Muscle layer of duodenum (tissue), 2 donors: ENCODE results near the gene SCAI.
"Not testable (repeated sequence)": the region's sequence is repeated elsewhere in the genome, so short reads cannot be mapped to it uniquely, and the experiment has no call there.

ENCODE experiments used
- H3K27ac ChIP-seq: one replicate; pipeline ENCODE4 v1.7.0; 2013; ENCODE audit warnings: mild to moderate bottlenecking, low read length
- H3K27me3 ChIP-seq: one replicate; pipeline ENCODE4 v1.7.0; 2013; ENCODE audit warnings: low read depth, mild to moderate bottlenecking, control low read depth, low read length
- H3K36me3 ChIP-seq, 2 donors: one replicate each; pipeline ENCODE4 v1.7.0; 2013; ENCODE audit warnings: low read length in 2 of 2, control low read depth in 1 of 2, mild to moderate bottlenecking in 1 of 2; ENCODE audit not compliant: insufficient read depth in 2 of 2, control insufficient read depth in 1 of 2
- H3K4me1 ChIP-seq, 2 donors: one replicate each; pipeline ENCODE4 v1.7.0; 2013; ENCODE audit warnings: low read length in 2 of 2, mild to moderate bottlenecking in 2 of 2, control low read depth in 1 of 2, moderate library complexity in 1 of 2; ENCODE audit not compliant: insufficient read depth in 2 of 2, control insufficient read depth in 1 of 2
- H3K4me3 ChIP-seq, 2 donors: one replicate each; pipeline ENCODE4 v1.7.0; 2013; ENCODE audit warnings: low read length in 2 of 2, low read depth in 1 of 2, mild to moderate bottlenecking in 1 of 2
- H3K9me3 ChIP-seq, 2 donors: one replicate each; pipeline ENCODE4 v1.7.0; 2013; ENCODE audit warnings: low read length in 2 of 2, control low read depth in 1 of 2, mild to moderate bottlenecking in 1 of 2; ENCODE audit not compliant: control insufficient read depth in 1 of 2
- donor health status: healthy.

Gene SCAI

DNA sequence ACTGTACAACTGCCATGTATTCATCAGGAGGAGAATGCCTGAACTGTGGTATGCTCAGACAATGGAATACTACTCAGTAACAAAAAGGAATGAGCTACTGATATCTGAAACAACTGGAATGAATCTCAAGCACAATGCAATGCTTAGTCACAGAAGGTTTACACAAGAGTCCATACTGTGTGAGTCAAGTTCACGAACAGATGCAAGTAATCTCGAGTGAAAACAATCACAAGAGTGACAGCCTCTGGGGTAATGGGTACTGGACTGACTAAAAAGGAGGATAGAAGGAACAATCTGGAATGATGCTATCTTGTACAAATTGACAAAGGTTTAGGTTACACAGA lies 182.9 kb downstream of the SCAI start:
- Histone ChIP-seq H3K36me3 (no peaks in the 10 kb centered on the region), H3K4me3 (no peak overlapping the region), H3K27me3 (no peaks in the 10 kb centered on the region), H3K27ac (no peak overlapping the region), H3K9me3 (no peaks in the 10 kb centered on the region), H3K4me1 (no peaks in the 10 kb centered on the region)

DNA sequence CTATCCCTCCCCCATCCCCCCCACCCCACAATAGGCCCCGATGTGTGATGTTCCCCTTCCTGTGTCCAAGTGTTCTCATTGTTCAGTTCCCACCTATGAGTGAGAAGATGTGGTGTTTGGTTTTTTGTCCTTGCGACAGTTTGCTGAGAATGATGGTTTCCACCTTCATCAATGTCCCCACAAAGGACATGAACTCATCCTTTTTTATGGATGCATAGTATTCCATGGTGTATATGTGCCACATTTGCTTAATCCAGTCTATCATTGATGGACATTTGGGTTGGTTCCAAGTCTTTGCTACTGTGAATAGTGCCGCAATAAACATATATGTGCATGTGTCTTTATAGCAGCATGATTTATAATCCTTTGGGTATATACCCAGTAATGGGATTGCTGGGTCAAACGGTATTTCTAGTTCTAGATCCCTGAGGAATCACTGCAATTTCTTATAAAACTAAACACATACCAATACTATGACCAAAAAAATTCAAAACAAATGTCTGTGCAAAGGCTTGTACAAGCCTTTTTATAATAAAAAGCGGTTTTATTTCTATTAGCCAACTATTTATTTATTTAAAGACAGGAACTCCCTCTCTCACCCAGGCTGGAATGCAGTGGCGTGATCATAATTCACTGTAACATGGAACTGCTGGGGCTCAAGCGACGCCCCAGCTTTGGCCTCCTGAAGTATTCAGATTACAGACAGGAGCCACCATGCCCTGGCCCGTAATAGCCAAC lies 183.5 kb downstream of the SCAI start:
- H3K4me3 ChIP-seq, H3K27ac ChIP-seq, H3K9me3 ChIP-seq, H3K36me3 ChIP-seq, H3K27me3 ChIP-seq, H3K4me1 ChIP-seq: not testable (repeated sequence)

DNA sequence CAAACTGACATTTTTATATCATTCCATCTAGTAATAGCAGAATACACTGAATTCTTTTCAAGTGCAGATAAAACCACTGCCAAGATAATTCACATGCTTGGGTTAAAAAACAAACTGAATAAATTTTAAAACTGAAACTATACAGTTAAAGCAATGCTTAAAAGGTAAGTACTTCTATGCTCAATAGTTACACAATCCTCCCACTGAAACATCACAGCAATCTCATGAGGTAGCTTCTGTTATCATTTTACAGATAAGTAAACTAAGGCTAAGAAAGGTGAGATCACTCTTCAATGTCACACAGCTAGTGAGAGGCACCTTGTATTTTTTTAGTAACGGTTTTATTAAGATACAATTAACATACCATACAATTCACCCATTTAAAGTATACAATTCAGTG lies 189.1 kb downstream of the SCAI start:
- no peak overlapping the region for H3K27ac ChIP-seq
- H3K4me1 ChIP-seq: no peaks in the 10 kb centered on the region
- H3K4me3 ChIP-seq: no peak overlapping the region
- no peaks in the 10 kb centered on the region for H3K36me3 ChIP-seq
- H3K9me3 ChIP-seq: no peaks in the 10 kb centered on the region
- no peaks in the 10 kb centered on the region for H3K27me3 ChIP-seq

DNA sequence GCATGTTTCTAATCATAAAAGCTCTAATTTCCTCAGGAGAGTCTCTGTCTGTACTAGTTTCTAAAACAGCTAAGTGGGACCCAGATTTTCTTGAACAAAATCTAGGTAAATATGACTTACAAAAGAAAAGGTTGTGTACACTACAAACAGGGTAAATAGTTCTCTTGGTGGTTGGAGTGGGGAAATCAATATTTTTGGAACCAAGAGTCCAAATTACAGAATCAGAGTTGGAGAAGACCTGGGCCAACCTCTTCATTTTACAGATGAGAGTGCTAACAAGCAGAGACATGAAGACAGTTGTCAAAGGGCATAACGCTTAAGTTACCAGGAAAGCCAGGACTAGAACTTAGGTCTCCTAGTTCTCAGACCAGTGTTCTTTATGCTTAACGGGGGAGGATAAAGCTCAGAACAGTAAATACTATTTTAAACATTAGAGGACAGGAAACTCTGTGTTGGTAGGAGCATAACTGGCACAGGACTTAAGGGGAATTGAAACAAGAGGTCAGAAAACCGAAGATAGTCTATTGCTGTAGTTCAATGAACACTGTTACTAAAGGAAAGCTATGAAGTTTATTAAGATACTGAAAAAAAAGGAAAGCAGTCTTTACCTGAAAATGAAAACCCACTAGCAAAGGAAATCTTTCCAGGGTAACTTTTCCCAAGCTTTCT lies 193.1 kb downstream of the SCAI start:
- no peaks in the 10 kb centered on the region for H3K27me3 ChIP-seq
- no peak overlapping the region for H3K4me3 ChIP-seq
- H3K9me3 ChIP-seq: no peaks in the 10 kb centered on the region
- no peaks in the 10 kb centered on the region for H3K4me1 ChIP-seq
- H3K36me3 ChIP-seq: no peaks in the 10 kb centered on the region
- no peak overlapping the region for H3K27ac ChIP-seq

DNA sequence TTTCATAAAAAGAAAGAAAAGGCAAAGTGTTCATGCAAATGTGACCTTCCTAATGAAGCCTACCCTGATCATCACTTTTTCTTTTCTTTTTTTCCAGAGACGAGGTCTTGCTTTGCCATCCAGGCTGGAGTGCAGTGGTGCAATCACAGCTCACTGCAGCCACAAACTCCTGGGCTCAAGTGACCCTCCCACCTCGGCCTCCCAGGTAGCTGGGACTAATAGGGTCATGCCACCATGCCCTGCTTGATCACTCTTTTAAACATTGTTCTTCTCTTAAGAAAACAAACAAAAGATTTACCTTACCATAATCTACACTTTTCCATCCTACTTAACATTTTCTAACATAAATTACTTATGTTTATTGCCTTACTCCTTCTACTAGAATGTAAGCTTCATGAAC lies 193.9 kb downstream of the SCAI start:
- no peak overlapping the region for H3K27ac ChIP-seq
- no peaks in the 10 kb centered on the region for H3K27me3 ChIP-seq
- no peak overlapping the region for H3K4me3 ChIP-seq

DNA sequence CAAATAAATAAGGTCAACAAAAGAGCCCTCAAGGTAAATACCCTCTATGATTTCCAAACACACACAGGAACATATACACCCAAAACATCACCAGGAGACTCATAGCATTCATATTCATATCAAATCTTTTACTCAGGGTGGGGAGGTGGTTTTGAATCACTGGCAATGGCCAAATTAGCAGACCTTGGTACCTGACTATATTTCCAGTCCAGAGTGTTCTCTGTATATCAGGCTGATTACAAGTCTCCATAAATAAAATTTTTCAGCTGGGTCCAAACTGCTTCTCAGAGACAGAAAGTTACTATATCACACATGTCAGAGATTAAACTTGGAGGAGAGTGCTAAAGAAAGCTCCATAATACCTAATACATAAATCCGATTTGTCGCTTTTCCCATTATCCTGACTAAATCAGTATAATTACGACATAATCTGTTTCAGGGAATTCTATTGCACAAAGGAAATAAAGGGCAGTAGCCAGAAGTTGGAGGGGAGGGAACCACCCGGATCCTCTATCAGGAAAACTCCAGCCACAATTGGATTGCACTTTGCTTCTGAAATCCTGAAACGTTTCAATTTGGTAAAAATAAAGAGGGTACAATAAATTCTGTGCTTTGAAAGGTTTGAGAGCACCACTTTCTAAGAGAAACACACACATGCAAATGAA lies 195.5 kb downstream of the SCAI start:
- H3K27ac ChIP-seq: no peak overlapping the region
- H3K36me3 ChIP-seq: no peaks in the 10 kb centered on the region
- H3K4me1 ChIP-seq: no peaks in the 10 kb centered on the region
- H3K9me3 ChIP-seq: no peaks in the 10 kb centered on the region
- no peak overlapping the region for H3K4me3 ChIP-seq
- no peaks in the 10 kb centered on the region for H3K27me3 ChIP-seq

More for the DNA sequence above, 193.9 kb downstream of the SCAI start:
- H3K4me1 ChIP-seq: no peaks in the 10 kb centered on the region
- no peaks in the 10 kb centered on the region for H3K36me3 ChIP-seq
- H3K9me3 ChIP-seq: no peaks in the 10 kb centered on the region

DNA sequence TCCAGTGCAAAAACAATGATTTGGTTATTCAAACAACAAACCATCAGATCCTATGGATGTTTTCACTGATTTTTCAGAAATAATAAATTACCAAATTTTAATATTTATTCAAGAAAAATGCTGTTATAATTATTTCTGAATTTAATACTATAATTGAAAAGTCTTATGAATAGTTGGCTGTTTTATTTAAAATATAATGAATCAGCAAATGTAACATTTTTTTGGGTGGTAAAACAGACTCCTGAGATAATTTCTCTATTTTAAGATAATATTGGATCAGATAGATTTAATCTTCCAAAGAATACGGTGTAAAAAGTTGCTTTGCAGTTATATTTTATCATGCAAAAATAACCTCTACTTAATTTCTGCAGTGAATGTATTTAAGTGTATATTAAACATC lies 197.2 kb downstream of the SCAI start:
- Histone ChIP-seq H3K4me3 (no peak overlapping the region), H3K4me1 (peaks cover 3 to 7% of the 10 kb centered on the region in 2 donors), H3K36me3 (no peaks in the 10 kb centered on the region), H3K27ac (no peak overlapping the region), H3K27me3 (no peaks in the 10 kb centered on the region), H3K9me3 (no peaks in the 10 kb centered on the region)

DNA sequence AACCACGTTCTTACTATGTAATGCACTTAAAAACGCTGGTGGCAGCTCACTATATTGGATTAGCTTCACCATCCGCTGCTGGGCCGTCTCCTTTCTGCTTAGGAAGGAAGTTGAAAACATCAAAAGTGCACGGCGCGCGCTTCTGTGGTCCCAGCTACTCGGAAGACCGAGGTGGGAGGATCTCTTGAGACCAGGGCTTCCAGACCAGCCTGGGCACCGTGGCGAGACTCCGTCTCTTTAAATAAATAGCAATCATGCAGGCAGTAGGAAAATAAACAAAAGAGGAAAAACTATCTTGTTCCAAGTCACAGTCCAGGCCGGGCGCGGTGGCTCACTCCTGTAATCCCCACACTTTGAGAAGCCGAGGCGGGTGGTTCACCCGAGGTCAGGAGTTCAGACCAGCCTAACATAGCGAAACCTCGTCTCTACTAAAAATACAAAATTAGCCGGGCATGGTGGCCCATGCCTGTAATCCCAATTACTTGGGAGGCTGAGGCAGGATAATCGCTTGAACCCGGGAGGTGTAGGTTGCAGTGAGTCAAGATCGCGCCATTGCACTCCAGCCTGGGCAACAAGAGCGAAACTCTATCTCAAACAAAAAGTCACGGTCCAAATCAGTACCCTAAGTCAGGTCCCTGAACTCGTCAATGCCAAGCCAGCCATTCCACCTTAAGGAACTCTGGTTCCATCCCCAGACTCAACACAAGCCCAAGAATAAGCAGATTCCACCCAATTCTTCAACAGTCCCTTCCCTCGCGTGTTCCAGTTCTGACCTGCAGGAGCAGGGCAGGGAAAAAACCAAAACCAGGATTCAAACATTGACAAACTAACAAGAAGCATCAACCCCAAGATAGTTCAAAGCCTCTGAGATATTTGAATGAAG lies 201.4 kb downstream of the SCAI start:
- H3K4me3 ChIP-seq: peak overlapping the region; percentile 86 to 89
- peak overlapping the region; percentile 98 for H3K27ac ChIP-seq
- H3K4me1 ChIP-seq: peaks cover 9 to 13% of the 10 kb centered on the region in 2 donors
- no peaks in the 10 kb centered on the region for H3K9me3 ChIP-seq
- H3K27me3 ChIP-seq: no peaks in the 10 kb centered on the region
- peaks cover 0 to 6% of the 10 kb centered on the region in 2 donors for H3K36me3 ChIP-seq

DNA sequence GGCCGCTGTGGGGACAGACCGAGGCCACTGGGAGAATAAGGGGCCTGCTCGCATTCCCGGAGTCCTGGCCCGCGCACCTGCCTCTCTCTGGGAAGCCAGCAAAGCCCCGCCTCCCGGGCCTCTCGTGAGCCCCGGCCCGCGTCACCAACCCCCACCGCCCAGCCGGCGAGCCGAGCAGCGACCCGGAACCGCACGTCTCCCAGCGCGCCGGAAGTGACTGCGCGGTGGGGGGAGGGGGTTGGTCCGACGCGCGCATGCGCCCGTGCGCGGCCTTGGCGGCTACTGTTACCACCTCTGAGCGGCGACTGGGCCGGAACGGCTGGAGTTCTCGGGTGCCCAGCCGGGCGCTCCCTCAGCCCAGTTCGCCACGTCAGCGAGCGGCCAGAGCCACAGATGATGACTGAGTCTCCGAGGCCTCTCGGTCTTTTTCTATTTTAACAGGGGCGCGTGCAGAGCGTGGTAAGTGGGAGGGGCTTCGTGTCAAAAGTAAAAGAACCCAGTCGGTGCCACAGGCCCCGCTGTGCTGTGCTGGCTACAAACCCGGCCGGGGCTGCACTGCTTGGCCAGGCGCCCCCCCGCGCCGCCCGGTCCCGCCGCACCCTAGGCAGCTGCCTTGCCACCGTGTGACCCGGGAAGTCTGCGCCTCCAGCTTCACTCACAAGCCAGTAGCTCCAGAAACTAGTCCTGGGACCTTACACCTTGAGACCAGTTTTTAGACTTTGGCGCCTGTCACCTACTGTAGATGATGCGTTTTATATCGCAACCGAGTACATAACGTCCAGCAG lies 202.2 kb downstream of the SCAI start, which contains the start of gene GOLGA1:
Gene GOLGA1, minus strand, starts transcription at position 190 of the 785 bp plus-strand sequence. CDS start 2,372 bp downstream, outside the sequence.
- H3K4me1 ChIP-seq: peaks cover 9 to 13% of the 10 kb centered on the region in 2 donors
- H3K27me3 ChIP-seq: no peaks in the 10 kb centered on the region
- H3K9me3 ChIP-seq: no peaks in the 10 kb centered on the region
- H3K36me3 ChIP-seq: peaks cover 6 to 13% of the 10 kb centered on the region in 2 donors
- peak within 1 kb of the TSS; percentile 86 to 94 for H3K4me3 ChIP-seq
- H3K27ac ChIP-seq: peak within 1 kb of the TSS; percentile 98

DNA sequence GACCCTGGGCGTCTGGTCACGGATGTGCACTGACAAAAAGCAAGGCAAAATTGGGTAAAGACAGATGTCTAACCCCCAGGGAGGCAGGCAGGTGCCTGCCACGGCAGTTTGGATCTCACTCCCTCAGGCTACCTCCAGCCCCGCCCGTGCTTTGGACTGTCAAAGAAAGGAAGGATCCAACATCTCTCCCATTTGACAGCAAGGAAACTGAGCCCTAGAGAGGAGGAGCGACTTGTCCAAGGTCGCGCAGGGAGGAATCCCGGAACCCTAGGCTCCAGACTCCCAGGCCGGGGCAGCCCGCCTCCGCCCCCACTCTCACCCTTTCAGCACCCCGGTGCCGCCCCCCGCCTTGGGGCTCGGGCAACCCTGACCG lies 202.8 kb downstream of the SCAI start:
- Histone ChIP-seq H3K36me3 (peaks cover 9 to 19% of the 10 kb centered on the region in 2 donors), H3K27me3 (no peaks in the 10 kb centered on the region), H3K4me1 (peaks cover 9 to 13% of the 10 kb centered on the region in 2 donors), H3K4me3 (peak overlapping the region; percentile 86 to 94), H3K9me3 (no peaks in the 10 kb centered on the region), H3K27ac (peak overlapping the region; percentile 98)
